Spleen (tissue), 11 donors: Measurements from ENCODE around the gene EFCAB12. TPM values are rescaled to one million over a fixed set of nuclear protein-coding genes. Genes with fewer than 3 reads are reported as not detected.
"Not testable (repeated sequence)": the region's sequence is repeated elsewhere in the genome, so short reads cannot be mapped to it uniquely, and the experiment has no call there.

ENCODE experiments used
- DNase-seq: peaks from one replicate; pipeline ENCODE4 v3.0.0-alpha.2; 2020
- H3K27ac ChIP-seq, 8 donors: fragments of 200-600 bp; sonication (generic) in 7 of 8; 1 replicate in 4 of 8; 2 replicates in 4 of 8; pipeline versions ENCODE4 v1.5.0 to v1.8.0; 2016 to 2021; ENCODE audit warnings: inconsistent platforms in 4 of 8, mild to moderate bottlenecking in 4 of 8, moderate library complexity in 1 of 8
- H3K27me3 ChIP-seq, 7 donors: fragments of 200-600 bp; sonication (generic) in 6 of 7; replicated peaks in 1 of 7; 1 replicate in 4 of 7; 2 replicates in 3 of 7; pipeline versions ENCODE4 v1.5.0 to v1.8.0; 2016 to 2021; ENCODE audit warnings: inconsistent platforms in 3 of 7, mild to moderate bottlenecking in 1 of 7
- H3K36me3 ChIP-seq, 6 donors: fragments of 200-600 bp; sonication (generic) in 5 of 6; 1 replicate in 4 of 6; 2 replicates in 2 of 6; pipeline versions ENCODE4 v1.5.0 to v1.8.0; 2016 to 2021; ENCODE audit warnings: inconsistent platforms in 2 of 6
- H3K4me1 ChIP-seq, 6 donors: fragments of 200-600 bp; sonication (generic) in 5 of 6; 1 replicate in 3 of 6; 2 replicates in 3 of 6; pipeline versions ENCODE4 v1.5.0 to v1.8.0; 2016 to 2021; ENCODE audit warnings: inconsistent platforms in 3 of 6
- H3K4me3 ChIP-seq, 8 donors: fragments of 200-600 bp; sonication (generic) in 7 of 8; 1 replicate in 4 of 8; 2 replicates in 4 of 8; pipeline versions ENCODE4 v1.5.0 to v1.8.0; 2016 to 2021; ENCODE audit warnings: inconsistent platforms in 4 of 8, mild to moderate bottlenecking in 4 of 8, moderate library complexity in 2 of 8
- H3K9me3 ChIP-seq, 8 donors: fragments of 200-600 bp; sonication (generic) in 7 of 8; 1 replicate in 4 of 8; 2 replicates in 4 of 8; pipeline versions ENCODE4 v1.5.0 to v1.8.0; 2016 to 2021; ENCODE audit warnings: inconsistent platforms in 4 of 8
- POLR2A ChIP-seq, 3 donors: fragments of 450-650 bp; IDR thresholded peaks; one replicate each; pipeline ENCODE4 v1.5.1; 2017; ENCODE audit warnings: antibody characterized with exemption in 3 of 3, mild to moderate bottlenecking in 1 of 3
- POLR2AphosphoS5 ChIP-seq, 3 donors: sonication (generic); formaldehyde crosslinking; IDR thresholded peaks; one replicate each; pipeline ENCODE4 v1.5.1; 2017; ENCODE audit warnings: antibody characterized with exemption in 3 of 3
- WGBS, 5 donors: extraction: QIAGEN DNeasy Blood & Tissue Kit in 3 of 5; methylation state at CpG; one replicate each; pipeline versions ENCODE4 v1.1.5 to v1.1.7; 2013 to 2018; 5-methylcytosine and 5-hydroxymethylcytosine counted together
- intact Hi-C: fragments of 100-400 bp; cut with DNase I; formaldehyde crosslinking; loops from one replicate; pipeline ENCODE4 v1.15.0; 2023; ENCODE audit warnings: low total_unique reads
- polyA plus RNA-seq, 3 donors: library from polyadenylated mRNA; stranded (reverse); fragments of 200-250 nt; gene quantifications; one replicate each; pipeline ENCODE4 v1.2.1, GENCODE V29; 2013
- total RNA-seq, 7 donors: library from RNA; depleted of rRNA in 3 of 7; stranded (reverse); fragments of >200 nt in 3 of 7; fragmentation: NEBNext Ultra II Directional in 4 of 7; extraction: Animal tissue kit (Norgen Biotek cat#: 25700) in 4 of 7; gene quantifications; one replicate each; pipeline versions ENCODE4 v1.1.0 to v1.2.1, GENCODE V29; 2016 to 2021
- TF ChIP-seq, protein P1 (sequence below), 11 experiments: fragments of 200-600 bp in 7 of 11; fragments of 450-650 bp in 4 of 11; sonication (generic) in 4 of 11; IDR thresholded peaks in 8 of 11; conservative IDR thresholded peaks in 3 of 11; 1 replicate in 7 of 11; 2 replicates in 4 of 11; pipeline versions ENCODE4 v1.4.0 to v1.8.0; 2016 to 2021; ENCODE audit warnings: antibody characterized with exemption in 11 of 11, inconsistent platforms in 4 of 11, mild to moderate bottlenecking in 1 of 11
- donor health status: healthy with polysubstance abuse.
- donor health status: DM: no; HTN: no; CAD: no; lungs with moderate emphysema.
- donor health status: DM: no; HTN: no; CAD: no.
- donor health status: Bipolar disorder and iron deficiency.
- donor health status: healthy.
- donor health status: DM: no; HTN: no; CAD: no.
- donor health status: DM: yes; HTN: yes; CAD: no.

EFCAB12 gene
- total and polyA plus RNA-seq, 10 donors, result 0.20 to 2.1 (median 1.0) TPM

DNA sequence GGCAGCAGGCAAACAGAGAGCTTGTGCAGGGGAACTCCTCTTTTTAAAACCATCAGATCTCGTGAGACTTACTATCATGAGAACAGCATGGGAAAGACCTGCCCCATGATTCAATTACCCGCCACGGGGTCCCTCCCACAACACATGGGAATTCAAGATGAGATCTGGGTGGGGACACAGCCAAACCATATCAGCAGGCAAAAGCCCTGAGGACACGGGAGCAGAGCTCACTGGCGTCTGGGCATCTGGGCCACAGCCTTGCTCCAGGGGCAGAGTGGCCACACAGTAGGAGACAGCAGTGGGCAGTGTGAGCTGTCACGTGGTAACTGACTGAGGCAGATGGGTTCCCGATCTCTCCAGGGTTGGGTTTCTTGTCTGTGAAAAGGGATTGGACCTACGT is 42.9 kb downstream of the EFCAB12 start:
- H3K9me3 ChIP-seq, intact Hi-C loops, H3K27ac ChIP-seq, H3K27me3 ChIP-seq, H3K4me3 ChIP-seq: not testable (repeated sequence)
- H3K36me3 ChIP-seq, result peaks cover 0 to 54% (median 30%) of the 10 kb centered on the region in 6 donors
- H3K4me1 ChIP-seq, result peaks cover 0 to 10% (median 0%) of the 10 kb centered on the region in 6 donors
- WGBS, 5 donors, result 86 to 91% (median 89%) methylated on average over 8 of the region's 8 CpGs
- TF ChIP-seq POLR2AphosphoS5 (IDR thresholded peaks at IDR 0.05), result peak in 1 of 3 donors; percentile 3
- peak; percentile 41 for DNase-seq

DNA sequence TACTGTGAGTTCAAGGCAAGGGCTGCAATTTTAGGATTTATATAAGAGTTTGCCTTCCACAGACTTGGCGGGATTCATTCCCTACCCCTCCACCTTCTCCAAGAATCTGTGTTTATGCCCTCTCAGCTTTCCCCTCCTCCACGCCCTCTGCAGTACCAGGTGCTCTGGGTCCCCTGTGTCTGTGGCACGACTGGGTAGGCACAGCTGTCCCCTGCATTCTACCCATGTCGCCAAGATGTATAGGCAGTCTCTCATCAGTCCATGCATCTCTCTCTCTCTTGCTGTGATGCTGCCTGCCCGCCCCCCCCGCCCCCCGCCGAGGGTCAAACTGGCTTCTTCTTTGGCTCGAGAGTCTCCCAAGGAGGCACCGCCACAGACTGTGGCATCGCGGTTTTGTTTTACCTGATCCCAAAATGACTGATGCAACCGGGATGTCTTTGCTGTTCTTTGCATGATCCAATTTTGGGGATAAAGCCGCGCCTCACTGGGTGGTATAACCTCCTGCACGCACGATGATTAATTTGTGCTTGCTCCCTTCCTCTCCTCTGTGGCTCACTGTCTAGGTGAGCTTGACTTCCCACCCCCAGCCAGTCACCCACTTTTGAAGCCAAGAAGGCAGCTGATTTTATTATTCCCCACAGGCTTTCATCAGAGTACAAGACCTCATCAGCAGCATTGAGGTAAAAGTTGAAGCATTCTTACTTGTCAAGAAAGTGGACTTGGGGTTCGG is 43.7 kb downstream of the EFCAB12 start:
- Histone ChIP-seq H3K27ac (no peak overlapping the region), H3K4me1 (peaks cover 0 to 11% (median 0%) of the 10 kb centered on the region in 6 donors), H3K27me3 (no peaks in the 10 kb centered on the region), H3K4me3 (no peak overlapping the region), H3K36me3 (peaks cover 0 to 47% (median 26%) of the 10 kb centered on the region in 6 donors), H3K9me3 (peaks cover 0 to 5% (median 0%) of the 10 kb centered on the region in 8 donors)
- WGBS, 5 donors, result 74 to 84% (median 82%) methylated on average over 17 to 18 of the region's 18 CpGs
- TF ChIP-seq POLR2AphosphoS5 (IDR thresholded peaks at IDR 0.05) (no peak), POLR2A (IDR thresholded peaks at IDR 0.05) (no peak)
- TF ChIP-seq, protein P1, sequence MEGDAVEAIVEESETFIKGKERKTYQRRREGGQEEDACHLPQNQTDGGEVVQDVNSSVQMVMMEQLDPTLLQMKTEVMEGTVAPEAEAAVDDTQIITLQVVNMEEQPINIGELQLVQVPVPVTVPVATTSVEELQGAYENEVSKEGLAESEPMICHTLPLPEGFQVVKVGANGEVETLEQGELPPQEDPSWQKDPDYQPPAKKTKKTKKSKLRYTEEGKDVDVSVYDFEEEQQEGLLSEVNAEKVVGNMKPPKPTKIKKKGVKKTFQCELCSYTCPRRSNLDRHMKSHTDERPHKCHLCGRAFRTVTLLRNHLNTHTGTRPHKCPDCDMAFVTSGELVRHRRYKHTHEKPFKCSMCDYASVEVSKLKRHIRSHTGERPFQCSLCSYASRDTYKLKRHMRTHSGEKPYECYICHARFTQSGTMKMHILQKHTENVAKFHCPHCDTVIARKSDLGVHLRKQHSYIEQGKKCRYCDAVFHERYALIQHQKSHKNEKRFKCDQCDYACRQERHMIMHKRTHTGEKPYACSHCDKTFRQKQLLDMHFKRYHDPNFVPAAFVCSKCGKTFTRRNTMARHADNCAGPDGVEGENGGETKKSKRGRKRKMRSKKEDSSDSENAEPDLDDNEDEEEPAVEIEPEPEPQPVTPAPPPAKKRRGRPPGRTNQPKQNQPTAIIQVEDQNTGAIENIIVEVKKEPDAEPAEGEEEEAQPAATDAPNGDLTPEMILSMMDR (IDR thresholded peaks at IDR 0.05 in 8 of 11, conservative IDR thresholded peaks at IDR 0.05 in 3 of 11), result no peak
- intact Hi-C loops, result no loop called here
- no peak for DNase-seq

DNA sequence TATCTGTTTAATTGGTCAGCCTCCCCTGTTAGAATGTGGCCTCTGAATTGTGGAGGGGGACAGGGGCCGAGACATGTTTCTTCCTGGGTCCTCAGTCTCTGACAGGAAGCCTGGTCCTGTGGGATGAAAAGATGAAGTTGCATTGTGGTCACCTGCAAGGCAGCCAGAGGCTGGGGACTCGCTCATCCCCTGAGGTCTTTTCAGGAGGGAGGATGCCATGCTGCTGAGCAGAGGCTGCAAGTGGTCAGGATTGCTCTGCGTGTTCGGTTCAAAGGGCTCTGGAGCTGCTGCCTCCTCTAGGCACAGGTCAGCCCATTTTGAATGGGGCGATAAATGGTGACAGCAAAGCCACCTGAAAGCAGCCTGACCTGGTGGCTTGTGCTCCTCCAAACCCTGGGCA is 44.3 kb downstream of the EFCAB12 start:
- H3K4me3 ChIP-seq, DNase-seq, H3K9me3 ChIP-seq, intact Hi-C loops, H3K27me3 ChIP-seq, H3K27ac ChIP-seq: not testable (repeated sequence)
- Histone ChIP-seq H3K36me3 (peaks cover 0 to 40% (median 20%) of the 10 kb centered on the region in 6 donors), H3K4me1 (peaks cover 0 to 12% (median 2%) of the 10 kb centered on the region in 6 donors)
- WGBS, 5 donors, result 75 to 89% (median 82%) methylated on average over 2 to 5 of the region's 5 CpGs

DNA sequence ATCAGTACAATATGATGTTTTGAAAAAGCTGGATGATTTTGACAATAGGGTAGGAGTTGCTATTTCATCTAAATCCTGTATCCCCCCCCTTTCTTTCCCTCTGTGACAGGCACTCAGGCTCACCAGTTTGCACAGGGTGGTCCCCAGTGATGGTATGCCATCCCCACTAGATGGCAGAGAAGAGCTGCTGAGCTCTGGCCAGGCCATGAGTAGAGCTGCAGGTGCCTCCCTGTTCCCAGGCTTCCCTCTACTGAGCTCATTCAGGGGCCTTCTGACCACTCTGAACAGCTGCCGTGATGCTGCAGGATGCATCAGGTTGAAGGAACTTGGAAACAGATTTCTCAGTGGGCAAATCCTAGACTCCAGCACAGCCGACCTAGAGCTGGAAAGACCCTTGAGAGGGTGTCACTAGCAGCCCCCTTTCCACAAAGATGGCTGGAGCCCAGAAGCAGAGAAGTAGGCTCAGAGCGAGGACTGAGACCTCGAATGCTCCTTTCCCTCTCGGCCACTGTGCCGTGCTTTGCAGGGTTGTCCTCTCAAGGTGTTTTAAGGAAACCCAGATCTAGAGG is 45.1 kb downstream of the EFCAB12 start:
- DNase-seq, result no peak
- peaks cover 0 to 15% (median 5%) of the 10 kb centered on the region in 6 donors for H3K4me1 ChIP-seq
- H3K4me3 ChIP-seq, result no peak overlapping the region
- H3K27ac ChIP-seq, result no peak overlapping the region
- TF ChIP-seq POLR2A (IDR thresholded peaks at IDR 0.05) (no peak), POLR2AphosphoS5 (IDR thresholded peaks at IDR 0.05) (peak in 2 of 3 donors; percentile 14 to 59)
- TF ChIP-seq, protein P1 (IDR thresholded peaks at IDR 0.05 in 8 of 11, conservative IDR thresholded peaks at IDR 0.05 in 3 of 11), result peak; percentile 24 to 81 (median 68)
- H3K36me3 ChIP-seq, result peaks cover 0 to 33% (median 15%) of the 10 kb centered on the region in 6 donors
- intact Hi-C loops, result no loop called here
- WGBS, 5 donors, result 64 to 73% (median 66%) methylated on average over 6 of the region's 6 CpGs
- H3K9me3 ChIP-seq, result peaks cover 0 to 8% (median 0%) of the 10 kb centered on the region in 8 donors
- H3K27me3 ChIP-seq, result no peaks in the 10 kb centered on the region

DNA sequence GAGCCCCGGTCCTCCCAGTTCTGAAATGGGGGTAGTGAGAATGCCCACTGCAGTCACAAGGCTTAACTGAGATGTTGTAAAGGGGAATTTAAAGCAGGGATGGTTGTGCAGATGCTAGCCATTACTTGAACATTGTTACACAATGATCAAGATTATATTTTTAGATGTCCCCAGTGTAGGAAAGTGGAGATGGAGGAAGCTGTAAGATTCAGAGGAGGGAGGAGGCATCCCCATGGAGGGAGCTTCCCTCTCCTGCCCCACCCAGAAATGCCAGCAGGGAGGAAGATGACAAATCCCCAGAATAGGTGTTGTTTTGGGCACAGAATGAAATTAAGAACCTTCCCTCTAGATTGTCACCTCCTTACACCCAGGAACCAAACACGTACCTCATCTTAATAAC is 46.1 kb downstream of the EFCAB12 start:
- H3K9me3 ChIP-seq, result peaks cover 0 to 17% (median 5%) of the 10 kb centered on the region in 8 donors
- TF ChIP-seq POLR2AphosphoS5 (IDR thresholded peaks at IDR 0.05), result no peak
- TF ChIP-seq, protein P1 (IDR thresholded peaks at IDR 0.05 in 8 of 11, conservative IDR thresholded peaks at IDR 0.05 in 3 of 11), result no peak
- no peak for TF ChIP-seq POLR2A (IDR thresholded peaks at IDR 0.05)
- WGBS, 5 donors, result 89 to 96% (median 92%) methylated on average over 2 of the region's 2 CpGs
- H3K36me3 ChIP-seq, result peaks cover 0 to 23% (median 8%) of the 10 kb centered on the region in 6 donors
- no peak for DNase-seq
- no peaks in the 10 kb centered on the region for H3K27me3 ChIP-seq
- no peak overlapping the region for H3K4me3 ChIP-seq
- H3K27ac ChIP-seq, result no peak overlapping the region
- intact Hi-C loops, result no loop called here
- H3K4me1 ChIP-seq, result peaks cover 0 to 15% (median 5%) of the 10 kb centered on the region in 6 donors
